GM18870 (cell line): ENCODE results near the gene GNG14.
"Not testable (repeated sequence)": the region's sequence is repeated elsewhere in the genome, so short reads cannot be mapped to it uniquely, and the experiment has no call there.

Source experiments
- ATAC-seq: cut with Tn5 transposase; IDR thresholded peaks from one replicate; pipeline ENCODE4 v1.9.1; 2021; ENCODE audit warnings: moderate library complexity; ENCODE audit not compliant: unreplicated experiment

Gene GNG14

GRCh38 chr19:12696366-12697335 lies 8.9 kb downstream of the GNG14 start, which contains the start of gene FBXW9:
FBXW9 (minus strand) TSS chr19:12696631; CDS start chr19:12696581, 50 bp downstream.
- no peak for ATAC-seq

- not testable (repeated sequence) for ATAC-seq
These were observed 9.6 kb downstream of the GNG14 start for GRCh38 chr19:12697425-12697824.

DNA sequence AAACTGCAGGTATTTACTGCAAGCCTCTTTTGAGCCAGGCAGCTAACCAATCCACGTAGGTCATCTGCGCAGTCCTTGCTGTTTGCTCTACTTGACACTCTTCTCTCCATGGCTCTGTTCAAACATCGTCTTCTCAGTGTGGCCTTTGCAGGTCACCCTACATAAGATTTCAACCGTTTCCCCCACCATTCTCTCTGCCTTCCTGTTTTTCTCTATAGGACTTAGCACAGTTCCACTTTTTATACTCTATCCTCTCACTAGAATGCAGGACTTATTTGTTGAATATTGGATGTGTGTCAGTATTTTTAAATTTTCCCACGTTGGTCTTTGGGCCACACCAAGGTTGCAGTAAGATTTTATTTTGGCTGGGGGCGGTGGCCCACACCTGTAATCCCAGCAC lies 10.3 kb downstream of the GNG14 start:
- ATAC-seq = no peak

- no peak for ATAC-seq
These were observed 13.9 kb downstream of the GNG14 start for GRCh38 chr19:12701596-12702282.

DNA sequence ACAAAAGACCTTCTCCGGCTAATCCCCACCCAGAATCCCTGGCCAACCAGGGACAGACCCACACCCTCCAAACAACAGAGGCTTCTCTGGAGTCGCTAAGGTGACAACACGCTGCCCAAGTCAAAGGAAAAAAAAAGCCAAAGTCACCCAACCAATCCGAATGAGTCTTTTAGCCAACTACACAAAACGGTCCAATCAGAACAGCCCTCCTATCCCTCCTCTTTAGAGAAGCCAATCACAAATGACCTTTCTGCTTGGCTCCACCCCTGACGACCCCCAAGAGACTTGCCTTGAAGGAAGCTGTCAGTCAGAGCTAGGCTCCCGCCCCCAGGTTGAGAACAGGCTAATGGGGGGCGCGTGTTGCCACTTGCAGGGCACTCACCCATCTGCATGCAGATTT lies 15.2 kb downstream of the GNG14 start:
- no peak for ATAC-seq

DNA sequence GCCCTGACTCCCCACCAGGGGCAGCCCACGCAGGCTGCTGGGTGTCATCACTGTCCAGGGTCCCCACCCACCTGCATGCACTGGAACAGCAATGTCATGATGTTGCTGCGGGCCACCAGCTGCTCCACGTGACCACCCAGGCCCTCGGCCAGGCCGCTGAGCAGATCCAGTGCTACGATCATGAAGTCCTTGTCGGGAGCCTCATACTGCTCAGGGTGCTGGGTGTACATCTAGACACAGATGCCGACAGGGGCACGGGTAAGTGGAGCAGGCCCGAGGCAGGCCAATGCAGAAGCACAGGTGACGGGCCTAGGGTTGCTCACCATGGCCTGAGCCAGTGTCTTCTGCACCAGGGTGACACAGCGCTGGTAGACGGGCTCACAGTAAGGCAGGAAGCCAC lies 17.4 kb downstream of the GNG14 start:
- ATAC-seq = no peak

GRCh38 chr19:12705654-12706331 lies 18.0 kb downstream of the GNG14 start:
- no peak for ATAC-seq

GRCh38 chr19:12706332-12706718 lies 18.5 kb downstream of the GNG14 start:
- ATAC-seq = no peak

GRCh38 chr19:12708641-12709040 lies 20.8 kb downstream of the GNG14 start:
- ATAC-seq = no peak

DNA sequence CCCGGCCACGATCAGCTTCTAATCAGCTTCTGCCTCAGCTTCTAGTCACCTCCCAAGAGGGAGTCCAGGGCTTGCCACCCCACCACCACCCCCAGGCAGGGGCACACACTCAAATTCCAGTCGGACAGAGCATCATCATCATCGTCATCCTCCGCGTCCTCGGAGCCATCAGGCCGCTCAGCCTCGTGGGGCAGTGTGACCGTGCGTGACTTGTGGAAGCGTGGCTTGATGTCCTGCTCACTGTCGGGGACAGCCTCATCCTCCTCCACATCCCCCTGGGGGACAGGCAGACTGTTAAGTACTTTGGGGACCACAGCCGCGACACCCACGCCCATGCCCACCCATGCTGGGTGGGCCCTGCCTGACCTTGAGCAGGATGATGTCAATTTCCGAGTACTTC lies 23.4 kb downstream of the GNG14 start:
- no peak for ATAC-seq

DNA sequence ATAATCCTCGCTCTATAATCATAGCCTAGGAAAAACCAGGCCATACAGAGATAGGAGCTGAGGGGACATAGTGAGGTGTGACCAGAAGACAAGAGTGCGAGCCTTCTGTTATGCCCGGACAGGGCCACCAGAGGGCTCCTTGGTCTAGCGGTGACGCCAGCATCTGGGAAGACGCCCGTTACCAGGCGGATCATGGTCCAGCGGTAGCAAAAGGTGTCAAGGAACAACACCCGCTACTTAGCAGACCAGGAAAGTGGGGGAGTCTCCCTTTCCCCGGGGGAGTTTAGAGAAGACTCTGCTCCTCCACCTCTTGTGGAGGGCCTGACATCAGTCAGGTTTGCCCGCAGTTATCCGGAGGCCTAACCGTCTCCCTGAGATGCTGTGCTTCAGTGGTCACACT lies 24.3 kb downstream of the GNG14 start:
- ATAC-seq = not testable (repeated sequence)

DNA sequence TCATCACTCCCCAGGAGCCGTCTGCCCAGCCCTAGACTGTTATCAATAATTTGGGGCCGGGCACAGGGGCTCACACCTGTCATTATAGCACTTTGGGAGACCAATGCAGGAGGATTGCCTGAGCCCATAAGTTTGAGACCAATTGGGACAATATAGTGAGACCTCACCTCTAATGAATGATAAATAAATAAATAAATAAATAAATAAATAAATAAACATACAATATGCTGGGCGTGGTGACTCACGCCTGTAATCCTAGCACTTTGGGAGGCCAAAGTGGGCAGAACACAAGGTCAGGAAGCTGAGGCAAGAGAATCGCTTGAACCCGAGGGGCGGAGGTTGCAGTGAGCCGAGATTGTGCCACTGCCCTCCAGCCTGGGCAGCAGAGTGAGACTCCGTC lies 25.5 kb downstream of the GNG14 start:
- not testable (repeated sequence) for ATAC-seq

GRCh38 chr19:12715102-12715501 lies 27.3 kb downstream of the GNG14 start:
- ATAC-seq = no peak

GRCh38 chr19:12715929-12716328 lies 28.1 kb downstream of the GNG14 start:
- ATAC-seq = no peak

DNA sequence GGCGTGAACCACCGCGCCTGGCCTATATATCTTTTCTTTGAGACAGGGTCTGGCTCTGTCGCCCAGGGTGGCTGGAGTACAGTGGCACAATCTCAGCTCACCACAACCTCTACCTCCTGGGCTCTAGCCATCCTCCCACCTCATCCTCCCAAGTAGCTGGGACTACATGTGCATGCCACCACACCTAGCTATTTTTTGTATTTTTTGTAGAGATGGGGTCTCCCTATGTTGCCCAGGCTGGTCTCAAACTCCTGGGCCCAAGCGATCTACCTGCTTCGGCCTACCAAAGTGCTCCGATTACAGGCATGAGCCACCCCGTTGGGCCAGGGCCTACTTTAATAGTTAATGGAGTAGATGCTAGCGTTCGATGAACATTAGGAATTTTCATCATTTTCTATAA lies 32.5 kb downstream of the GNG14 start:
- ATAC-seq = no peak

DNA sequence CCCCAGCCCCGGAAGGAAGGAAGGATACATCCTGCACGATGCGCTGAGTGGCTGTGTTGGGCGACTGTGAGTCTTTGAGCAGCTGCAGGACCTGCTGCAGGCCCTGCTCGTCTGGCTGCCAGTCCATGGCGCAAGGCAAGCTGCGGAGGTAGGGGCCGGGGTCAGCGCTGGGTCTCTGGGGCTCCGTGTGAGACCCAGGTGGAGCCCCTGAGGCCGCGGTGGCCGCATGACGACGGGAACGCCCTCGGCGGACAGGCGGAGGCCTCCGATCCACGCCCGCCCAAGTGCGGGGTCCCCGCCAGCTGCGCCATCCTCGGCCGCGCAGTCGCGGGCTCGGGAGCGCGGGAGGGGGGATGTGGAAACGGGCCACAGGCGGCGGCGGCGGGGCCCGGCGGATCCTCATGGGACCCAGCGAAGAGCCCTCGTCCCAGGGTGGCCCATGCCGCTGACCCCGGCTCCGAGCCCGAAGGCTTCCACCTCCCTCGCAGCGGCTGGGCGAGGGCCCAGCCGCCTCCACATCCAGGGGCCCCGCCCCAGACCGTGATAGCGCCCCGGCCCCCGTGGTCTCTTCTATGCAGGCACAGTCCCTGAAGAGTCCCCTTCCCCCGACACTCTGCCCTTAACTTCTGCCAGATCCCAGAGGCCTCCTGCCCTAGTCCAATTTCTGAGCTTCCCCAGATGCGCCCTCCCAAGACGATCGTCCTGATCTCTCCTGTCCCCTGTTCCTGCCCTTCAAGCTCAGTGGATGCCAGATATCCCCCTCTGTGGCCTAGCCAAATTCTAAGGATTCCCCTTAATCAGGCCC lies 33.3 kb downstream of the GNG14 start:
- no peak for ATAC-seq

DNA sequence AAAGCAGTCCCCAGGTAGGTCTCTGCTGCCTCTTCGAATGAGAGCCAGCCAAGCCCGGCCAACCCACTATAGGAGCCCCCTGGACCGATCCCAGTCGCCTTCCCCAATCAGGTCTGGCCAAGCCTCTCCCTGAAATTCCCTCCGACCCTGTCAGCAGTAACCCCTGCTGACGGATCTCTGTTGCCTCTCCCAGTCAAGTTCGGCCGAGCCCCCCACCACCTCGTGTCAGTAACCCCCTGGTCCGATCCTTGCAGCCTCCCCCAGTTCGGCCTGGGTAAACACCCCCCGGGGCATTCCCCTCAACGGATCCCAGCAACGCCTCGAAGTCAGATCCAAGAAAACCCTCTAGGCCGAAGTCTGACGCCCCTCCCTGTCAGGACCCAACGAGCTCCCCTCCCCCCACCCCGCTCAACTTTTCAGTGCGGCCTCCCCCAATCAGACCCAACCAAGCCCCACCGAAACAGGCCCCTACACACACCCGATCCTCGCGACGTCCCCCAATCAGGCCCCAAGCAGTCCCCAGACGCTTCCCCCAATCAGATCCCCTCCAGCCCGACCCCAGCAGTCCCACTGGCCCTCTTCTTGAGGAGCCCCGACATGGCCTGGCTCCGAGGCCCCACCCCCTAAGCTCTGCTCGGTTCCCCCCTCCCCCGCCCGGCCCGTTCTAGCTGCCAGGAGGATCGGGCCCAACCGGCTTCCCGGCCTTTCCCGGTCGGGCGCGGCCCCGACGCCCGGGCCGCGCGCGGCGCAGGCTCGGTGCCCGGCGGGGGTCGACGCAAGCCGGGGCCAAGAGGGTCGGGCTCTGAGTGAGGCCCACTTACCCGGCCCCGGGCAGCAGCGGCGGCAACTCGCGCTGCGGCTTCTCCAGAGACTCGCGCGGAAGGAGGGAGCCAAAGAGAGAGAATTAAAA lies 34.1 kb downstream of the GNG14 start:
- no peak for ATAC-seq

- ATAC-seq = no peak
These were observed 35.0 kb downstream of the GNG14 start for GRCh38 chr19:12722566-12723380.

- no peak for ATAC-seq
These were observed 35.5 kb downstream of the GNG14 start for GRCh38 chr19:12723381-12723640.
